ENCODE results near the gene XYLT1.

GRCh38 chr16:17135439-17135838 lies 335.3 kb downstream of the XYLT1 start:
- TF ChIP-seq CTCF (IDR thresholded peaks at IDR 0.05) (no peak), POLR2A (IDR thresholded peaks at IDR 0.05) (no peak)

All from esophagus squamous epithelium (tissue), 4 donors.